Skin of body (tissue), 2 donors: ENCODE data around the gene PIGN. TPM values are rescaled to one million over a fixed set of nuclear protein-coding genes. Genes with fewer than 3 reads are reported as not detected.
"Not testable (repeated sequence)": the region's sequence is repeated elsewhere in the genome, so short reads cannot be mapped to it uniquely, and the experiment has no call there.

Experiments
- DNase-seq: peaks from one replicate; lab custom pipeline; 2025; lab: John Stamatoyannopoulos, UW
- total RNA-seq: library from RNA; depleted of rRNA; stranded (reverse); fragments of >200 nt; gene quantifications from one replicate; pipeline ENCODE4 v1.2.3, GENCODE V29; 2014

The PIGN gene
- total RNA-seq, 1 donor from 2014 or later, result 50.1 TPM

DNA sequence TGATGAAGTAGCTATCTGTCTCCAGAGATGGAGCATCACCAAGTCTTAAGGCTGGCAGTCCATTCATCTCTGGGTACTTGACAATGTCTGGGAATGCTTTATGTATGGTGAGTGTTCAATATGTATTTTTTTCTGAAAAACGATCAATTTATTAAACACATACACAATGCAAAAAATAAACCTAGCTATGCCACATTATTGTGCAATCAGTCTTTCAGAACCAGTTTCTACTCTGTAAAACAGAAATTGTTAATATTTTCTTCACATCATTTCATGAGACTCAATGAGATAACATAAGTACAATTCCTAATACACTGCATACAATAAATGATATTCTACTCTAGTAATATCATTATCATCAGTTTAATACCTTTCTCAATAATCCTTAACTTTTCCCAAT is 122.5 kb downstream of the PIGN start:
- DNase-seq, result no peak

DNA sequence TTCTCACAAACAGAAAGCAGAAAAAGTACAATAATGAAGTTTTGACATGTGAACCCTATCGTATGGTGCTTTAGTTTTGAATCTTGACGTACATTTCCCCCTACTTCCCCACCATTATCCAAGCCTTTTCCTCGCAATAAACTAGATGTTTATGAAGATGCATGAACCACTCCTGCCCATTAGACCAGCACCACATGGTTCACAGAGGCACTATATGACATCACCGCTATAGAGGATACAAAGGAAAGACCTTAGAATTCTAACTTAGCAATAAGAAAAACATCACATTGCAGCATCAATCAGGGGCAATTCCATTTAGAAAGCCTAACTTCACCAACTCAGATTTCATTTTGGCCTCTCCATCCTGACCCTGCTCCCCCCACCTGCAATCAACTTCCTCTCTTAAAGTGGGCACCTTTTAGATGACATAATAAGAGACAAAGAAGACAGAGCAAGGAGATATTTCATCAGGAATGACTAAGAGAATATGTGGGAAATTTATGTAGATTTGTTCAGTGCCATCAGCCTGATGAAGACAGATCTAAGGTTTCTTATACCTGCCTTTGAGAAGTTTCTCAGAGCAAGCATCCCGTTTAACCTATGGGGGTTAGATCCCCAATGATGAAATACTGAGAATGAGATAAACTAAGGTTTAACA is 124.9 kb downstream of the PIGN start:
- DNase-seq, result no peak

DNA sequence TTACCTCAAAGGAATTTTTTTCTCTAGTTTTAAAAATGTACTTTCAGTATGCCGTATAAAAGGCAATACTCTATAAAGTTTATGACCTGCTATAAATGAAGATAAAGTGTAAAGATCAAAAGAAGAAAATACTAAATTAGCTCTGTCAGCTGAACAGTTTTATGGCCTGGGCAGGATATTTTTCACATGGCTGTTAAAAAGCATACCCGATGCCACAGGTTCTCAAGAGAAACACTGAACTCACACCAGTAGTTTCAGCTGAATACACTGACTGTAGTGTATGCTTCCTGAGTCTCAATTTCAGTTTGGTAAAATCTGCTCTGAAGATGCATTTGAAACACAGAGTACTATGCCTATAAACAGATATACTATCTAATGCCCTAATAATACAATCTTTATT is 126.0 kb downstream of the PIGN start:
- DNase-seq, result no peak

DNA sequence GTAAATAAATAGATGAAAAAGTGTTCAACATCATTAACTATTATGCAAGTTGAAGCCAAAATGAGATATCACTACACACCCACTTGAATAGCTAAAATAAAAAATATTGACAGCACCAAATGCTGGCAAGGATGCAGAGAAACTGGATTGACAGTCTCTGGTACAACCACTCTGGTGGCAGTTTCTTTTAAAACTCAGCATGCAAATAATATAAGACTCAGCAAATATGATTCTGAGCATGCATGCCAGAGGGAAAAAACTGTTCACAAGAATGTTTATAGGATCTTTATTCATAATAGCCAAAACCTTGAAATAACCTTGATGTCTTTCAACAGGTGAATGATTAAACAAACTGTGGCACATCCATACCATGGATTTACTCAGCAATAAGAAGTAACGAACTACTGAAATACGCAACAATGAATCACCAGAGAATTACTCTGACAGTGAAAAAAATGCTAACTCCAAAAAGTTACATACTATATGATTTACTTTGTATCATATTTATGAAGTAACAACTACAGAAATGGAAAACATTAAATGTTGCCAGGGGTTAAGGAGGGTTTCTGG is 131.8 kb downstream of the PIGN start:
- no peak for DNase-seq

DNA sequence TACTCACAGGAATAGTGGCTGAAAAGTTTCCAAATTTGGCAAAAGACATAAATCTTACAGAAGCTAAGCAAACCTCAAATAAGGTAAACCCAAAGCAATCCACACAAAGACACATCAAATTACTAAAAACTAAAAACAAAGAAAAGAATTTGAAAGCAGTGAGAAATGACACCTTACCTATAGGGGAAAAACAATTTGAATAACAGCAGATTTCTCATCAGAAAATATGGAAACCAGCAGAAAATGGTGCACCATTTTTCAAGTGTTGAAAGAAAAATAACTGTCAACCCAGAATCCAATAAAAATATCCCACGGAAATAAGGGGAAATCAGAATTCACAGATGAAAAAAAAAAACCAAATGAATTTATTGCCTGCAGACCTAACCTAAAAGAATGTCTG is 138.6 kb downstream of the PIGN start:
- no peak for DNase-seq

DNA sequence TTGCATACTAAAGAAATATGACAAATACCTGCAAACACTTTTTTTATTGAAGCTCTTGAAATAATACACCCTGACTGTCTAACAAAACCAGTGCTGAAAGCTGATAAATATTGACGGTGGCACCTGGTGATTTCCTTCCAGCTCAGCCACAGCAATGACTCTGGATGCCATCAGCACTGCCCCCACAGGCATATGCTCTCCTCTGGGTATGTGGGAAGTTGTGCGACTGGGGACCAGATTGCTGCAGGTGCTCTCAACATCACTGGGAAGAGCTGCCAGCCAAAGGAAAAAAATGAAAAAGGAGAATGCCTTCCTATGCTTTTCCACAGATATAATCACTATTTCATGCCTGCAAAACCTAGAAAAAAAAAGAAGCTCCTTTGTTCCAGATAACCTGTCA is 141.5 kb downstream of the PIGN start:
- DNase-seq, result no peak

DNA sequence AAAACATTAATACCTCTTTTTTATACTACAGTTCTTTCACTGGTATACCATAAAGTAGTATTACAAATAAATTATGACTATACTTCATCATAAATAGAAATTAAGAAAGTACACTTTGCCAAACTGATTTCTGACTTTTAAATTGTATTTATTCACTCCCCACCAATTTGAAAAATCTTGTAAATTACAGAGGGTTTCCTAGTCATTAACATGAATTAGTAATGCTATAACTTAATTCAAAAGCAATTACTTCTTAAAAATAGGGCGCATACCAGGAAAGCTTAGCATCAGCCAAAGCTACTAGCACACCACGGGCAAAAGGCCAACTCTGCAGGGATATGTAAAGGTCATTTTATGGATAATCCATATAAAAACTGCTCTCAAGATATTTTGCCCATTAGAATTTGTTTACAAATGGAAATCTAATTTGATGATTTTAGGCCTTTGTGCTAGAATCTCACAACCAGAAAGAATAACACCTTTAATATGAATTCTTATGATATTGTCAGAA is 142.3 kb downstream of the PIGN start:
- no peak for DNase-seq

DNA sequence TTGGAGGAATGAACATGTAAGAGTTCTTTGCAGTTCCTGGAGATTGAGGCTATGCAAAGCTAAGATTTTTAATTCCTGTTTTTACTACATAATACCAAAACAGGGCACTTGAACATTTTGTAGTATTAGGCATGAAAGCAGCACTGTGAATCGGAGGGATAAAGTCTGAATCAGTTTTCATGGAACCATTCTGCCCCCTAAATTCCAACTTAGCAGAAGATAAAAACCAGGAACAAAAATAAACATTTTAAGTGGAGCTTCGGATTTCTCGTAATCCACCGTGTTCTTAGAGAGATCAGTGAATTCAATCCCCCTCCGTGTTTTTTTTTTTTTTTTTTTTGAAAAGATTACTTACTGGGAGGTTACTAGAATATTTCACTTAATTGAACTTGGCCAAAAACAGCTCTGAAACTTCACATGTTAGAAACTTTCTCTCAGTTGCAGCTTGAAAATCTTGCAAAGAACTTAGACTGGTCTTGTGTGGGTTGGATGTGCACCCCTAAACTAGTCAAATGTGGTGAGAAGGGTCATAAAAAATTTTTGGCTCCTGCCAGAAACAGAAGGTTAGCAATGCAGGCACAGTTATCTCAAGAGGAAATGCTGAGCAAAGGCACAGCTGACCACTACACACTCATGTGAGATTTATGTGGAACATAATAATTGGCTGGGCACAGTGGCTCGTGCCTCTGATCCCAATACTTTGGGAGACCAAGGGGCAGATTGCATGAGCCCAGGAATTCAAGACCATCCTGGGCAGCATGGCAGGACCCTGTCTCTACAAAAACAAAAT is 148.7 kb downstream of the PIGN start:
- peak; percentile 6 for DNase-seq

DNA sequence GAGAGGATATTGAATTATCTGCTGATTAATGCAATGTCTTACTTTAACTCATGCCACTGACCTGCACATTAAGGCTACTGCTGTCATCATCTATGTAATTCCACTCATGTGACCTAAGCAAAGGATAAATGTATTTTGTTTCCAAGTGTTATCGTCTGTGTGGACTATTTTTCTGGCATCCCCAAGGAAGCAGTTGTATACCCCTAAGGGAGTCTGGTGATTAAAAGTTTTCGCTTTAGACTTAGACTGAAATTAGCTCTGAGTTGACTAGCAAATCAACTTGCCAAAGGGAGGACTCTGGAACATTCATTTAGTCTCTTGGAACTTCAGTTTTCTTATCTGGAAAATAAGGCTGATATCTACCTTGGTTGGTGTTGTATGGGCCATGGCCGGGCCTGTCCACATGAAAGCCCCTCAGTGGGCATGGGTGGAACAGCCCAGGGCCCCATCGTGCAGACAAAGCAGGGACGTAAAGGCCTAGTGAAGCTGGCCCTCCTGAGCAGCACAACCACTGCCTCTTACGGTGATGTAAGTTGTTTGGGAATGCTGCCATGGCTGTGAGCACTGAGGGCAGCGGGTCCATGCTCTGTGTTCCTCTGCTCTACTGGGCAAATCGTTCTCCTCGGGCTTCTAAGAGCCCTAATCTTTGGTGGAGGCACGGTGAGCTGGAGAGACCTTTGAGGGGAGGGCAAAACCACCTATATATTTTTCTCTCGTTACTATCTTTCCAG is 149.7 kb downstream of the PIGN start:
- no peak for DNase-seq

DNA sequence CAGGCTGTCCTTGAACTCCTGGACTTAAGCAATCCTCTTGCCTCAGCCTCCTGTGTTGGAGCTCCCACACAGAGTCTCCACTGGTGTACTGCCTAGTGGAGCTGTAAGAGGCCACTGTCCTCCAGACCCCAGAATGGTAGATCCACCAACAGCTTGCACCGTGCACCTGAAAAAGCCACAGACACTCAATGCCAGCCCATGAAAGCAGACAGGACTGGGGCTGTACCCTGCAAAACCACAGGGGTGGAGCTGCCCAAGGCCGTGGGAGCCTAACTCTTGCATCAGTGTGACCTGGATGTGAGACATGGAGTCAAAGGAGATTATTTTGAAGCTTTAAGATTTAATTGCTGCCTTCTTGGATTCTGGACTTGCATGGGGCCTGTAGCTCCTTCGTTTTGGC is 152.6 kb downstream of the PIGN start:
- DNase-seq, result not testable (repeated sequence)

DNA sequence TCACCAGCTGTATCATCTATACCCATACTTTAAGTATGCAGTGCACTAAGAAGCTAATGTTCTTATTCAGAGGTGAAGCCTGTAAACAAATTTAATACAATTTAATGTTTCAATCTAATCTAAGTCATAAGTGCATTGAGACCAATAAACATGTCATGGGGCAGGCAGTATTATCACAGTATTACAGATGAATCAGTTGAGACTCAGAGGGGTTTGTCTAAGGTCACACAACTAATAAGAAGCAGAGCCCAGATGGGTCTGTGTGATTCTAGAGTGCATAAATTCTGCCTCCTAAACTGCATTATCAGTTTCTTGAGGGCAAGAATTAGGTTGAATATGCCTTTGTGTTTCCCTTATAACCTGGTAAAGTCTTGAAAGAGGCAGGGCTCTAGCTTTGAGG is 153.1 kb downstream of the PIGN start:
- DNase-seq, result no peak

DNA sequence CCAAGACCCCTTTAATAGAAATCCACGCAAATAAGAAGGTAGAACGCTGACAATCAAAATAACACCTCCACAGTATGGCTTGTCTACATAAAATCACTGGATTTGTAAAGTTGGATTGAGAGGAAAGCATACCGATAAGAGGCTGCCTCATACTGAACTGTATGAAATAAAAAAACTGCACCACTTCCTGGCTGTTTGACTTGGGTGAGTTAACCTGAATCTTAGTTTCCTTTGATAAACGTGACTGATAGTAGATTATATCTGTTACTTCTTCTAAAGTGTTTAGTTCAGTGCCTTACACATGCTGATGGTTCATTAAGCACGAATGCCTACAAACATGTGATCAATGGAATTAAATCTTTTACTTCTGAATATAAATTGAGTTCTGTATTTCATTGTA is 153.6 kb downstream of the PIGN start:
- no peak for DNase-seq

DNA sequence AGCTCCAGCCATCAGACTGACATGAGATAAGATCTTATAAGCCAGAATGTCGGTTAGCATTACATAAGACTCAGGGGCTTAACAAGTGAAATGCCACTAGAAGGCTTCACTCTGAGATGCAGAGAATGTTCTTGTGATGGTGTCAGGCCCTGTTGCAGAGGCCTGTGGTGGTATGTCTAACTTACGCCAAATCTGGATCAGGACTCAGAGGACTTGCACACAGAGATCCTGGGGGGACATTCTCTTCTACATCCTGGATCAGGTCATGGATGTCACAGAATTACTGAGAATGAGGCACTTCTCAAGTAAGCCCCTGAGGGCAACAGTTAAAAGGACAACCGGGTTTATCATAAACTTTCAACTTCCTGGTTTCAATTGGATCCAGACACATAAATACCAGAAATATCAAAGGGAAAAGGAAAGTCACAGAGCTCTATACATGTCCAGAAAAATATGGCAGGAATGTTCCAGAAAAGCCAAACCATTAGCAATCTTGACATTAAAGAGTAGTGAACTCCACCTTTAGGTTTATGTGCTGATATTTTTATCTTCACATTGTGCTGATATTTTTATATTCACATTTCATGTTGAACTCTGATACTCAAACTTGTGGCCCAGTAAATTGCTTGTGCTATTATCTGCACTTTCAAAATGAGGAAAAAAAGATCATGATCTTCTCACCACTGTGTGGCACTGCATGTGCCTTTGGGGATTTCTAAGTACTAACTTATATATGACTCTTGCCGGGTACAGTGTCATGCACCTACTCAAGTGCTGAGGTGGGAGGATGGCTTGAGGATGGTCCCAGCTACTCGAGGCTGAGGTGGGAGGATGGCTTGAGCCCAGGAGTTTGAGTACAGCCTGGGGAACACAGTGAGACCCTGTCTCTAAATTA is 156.5 kb downstream of the PIGN start:
- DNase-seq, result no peak

DNA sequence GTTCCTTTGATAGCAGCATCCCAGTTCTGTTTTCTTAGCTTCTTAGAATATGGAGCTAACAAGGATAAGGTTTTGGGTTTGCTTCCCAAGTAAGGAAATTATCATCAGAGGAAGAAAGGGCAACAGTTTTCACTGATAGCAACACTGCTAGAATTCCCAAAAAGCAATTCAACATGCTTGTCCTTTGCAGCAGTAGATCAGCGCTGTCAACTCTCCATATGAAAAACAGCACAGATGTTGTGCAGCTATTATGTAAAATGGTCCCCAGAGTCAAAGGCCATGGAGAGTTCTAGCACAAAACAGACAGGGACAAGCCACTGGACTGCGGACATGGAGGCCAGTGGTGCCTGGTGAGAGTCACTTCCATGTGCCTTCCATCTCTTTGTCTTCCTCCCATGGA is 158.1 kb downstream of the PIGN start:
- no peak for DNase-seq

DNA sequence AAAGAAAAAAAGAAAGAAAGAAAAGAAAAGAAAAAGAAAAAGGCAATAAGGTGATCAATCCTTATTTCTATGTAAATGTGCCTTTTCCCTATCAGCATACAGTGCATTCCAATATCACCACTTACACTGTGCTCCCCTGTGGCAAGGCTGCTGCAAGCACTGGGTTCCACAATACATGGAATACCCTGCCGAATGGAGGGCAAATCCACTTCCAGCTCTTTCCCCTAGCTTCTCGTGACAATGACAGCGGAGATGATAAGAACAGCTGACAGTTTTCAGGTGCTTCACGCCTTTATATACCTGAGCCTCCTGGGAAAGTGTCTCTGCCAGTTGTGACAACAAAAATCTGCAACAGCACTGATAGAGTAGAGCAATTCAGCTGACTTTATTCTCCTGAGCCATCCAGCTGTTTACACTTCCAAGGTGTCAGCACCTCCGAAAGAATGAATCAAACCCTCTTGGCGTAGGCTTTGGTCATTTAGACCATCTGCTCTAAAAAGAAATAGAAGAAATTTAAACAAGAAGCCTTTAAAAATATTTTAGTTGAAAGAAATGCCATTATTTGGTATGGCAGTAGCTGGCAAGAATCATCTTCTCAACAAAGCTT is 158.8 kb downstream of the PIGN start:
- no peak for DNase-seq

DNA sequence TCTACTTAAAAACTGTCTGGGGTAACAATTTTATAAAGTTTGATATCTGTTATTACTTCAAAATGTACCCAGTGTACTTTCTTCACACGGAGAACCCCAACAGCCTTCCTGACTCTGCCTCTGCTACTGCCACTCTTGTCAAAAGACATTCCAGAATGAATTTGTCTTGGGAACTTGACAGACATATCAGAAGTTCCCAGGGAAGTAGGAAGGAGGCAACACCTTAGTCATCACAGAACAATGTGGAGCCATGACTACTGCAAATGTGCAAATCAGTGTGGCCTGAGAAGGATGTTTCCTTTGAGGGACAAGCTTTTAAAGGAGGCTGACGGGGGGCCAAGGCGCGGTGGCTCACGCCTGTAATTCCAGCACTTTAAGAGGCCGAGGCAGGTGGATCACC is 160.3 kb downstream of the PIGN start:
- DNase-seq, result no peak

DNA sequence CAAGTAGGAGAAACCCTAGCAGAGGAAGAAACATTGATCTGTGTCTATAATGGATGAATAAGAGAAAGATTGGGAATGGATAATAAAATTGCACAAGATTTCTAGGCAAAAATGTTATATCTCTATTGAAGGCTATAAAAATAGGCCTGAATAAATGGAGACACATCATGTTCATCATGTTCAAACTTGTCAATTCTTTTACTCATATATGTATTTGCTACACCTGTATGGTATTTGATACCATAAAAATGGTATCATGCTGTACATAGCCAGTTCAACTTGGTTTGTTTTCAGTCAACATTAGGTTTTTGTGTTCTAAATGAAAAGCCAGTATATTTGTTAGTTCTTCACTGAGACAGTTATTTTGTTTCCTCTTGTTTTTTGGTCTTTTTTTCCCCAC is 161.9 kb downstream of the PIGN start:
- no peak for DNase-seq

DNA sequence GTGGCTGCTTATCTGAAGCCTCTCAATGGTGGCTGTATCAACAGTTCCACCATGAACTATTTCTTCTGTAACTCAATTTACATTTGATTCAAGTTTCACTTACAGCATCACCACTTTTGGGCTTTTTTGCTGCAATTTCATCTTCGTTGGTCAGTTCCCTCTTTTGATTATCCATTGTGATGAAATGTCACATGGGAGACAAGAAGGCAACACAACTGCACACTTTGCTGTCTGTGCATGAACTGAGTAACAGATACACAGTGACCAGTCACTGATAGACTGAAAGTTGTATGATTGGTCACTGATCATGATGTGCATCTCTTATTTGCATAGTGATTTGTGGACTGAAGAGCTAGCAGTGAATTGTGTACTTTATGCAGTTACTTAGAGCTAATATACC is 163.3 kb downstream of the PIGN start:
- no peak for DNase-seq

DNA sequence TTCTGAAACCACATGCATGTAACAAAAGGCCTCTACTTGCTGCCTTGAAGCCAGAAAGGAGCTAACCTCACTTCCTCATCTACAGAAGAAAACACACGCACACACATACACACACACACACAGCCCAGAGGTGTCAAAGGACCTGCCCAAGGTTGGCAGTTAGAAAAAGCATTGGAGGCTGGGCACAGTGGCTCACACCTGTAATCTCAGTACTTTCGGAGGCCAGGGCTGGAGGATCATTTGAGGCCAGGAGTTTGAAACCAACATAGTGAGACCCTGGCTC is 168.2 kb downstream of the PIGN start:
- no peak for DNase-seq

DNA sequence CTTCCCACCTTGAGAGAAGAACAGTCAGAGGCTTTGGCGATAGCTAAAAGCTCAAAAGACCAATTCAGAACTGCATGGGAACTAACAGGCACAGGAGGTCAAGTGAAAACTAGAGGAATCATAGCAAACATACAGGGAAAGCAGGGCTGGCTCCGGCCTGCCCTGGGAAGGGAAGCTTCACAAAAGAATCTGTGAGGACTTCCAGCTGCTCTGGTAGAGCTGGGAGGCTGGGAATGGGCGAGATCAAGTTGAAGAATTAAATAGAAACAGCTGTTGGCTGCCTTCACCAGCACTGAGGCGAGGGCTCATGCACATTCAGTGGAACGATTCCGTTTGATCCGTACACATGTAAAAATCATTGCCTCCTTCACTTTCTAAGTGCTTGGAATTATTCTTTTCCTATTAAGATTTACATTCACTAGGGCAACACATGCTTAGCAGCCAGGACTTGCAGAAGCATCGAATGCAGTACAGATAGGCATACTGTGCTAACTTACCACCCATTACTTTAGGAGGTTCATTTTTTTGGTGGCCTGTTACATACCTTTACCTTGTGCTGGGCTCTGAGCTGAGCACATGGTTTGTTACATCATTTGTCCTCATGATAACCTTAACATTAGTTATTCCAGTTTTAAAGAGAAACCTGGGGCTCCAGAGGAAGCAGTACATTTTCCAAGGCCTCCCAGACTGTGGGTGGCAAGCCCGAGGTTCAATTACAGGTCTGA is 168.7 kb downstream of the PIGN start:
- DNase-seq, result peak; percentile 93
